Small intestine (tissue), 7 donors: ENCODE data around the gene SAP25. TPM values are rescaled to one million over a fixed set of nuclear protein-coding genes. Genes with fewer than 3 reads are reported as not detected.
A peak's percentile ranks its signal among the peaks of the same experiment; 100 is the strongest.
"Not testable (repeated sequence)": the region's sequence is repeated elsewhere in the genome, so short reads cannot be mapped to it uniquely, and the experiment has no call there.

Source experiments
- DNase-seq, 2 donors: peaks; one replicate each; pipeline versions ENCODE4 v3.0.0 to v3.0.0-alpha.2; 2013
- FAIRE-seq: peaks from 2 replicates; lab custom pipeline; 2012; peaks lifted over from hg19 to GRCh38; lab: Jason Lieb, UNC
- H3K27ac ChIP-seq, 3 donors: one replicate each; pipeline ENCODE4 v1.5.1; 2013; ENCODE audit warnings: low read length in 2 of 3, mild to moderate bottlenecking in 2 of 3, control low read depth in 1 of 3, inconsistent platforms in 1 of 3, low read depth in 1 of 3, moderate library complexity in 1 of 3
- H3K27me3 ChIP-seq, 3 donors: one replicate each; pipeline ENCODE4 v1.6.1; 2013; ENCODE audit warnings: low read length in 3 of 3, inconsistent platforms in 1 of 3; ENCODE audit not compliant: control insufficient read depth in 3 of 3, insufficient read depth in 3 of 3
- H3K36me3 ChIP-seq, 3 donors: one replicate each; pipeline ENCODE4 v1.6.1; 2013; ENCODE audit warnings: low read length in 3 of 3, inconsistent platforms in 1 of 3, low read depth in 1 of 3, mild to moderate bottlenecking in 1 of 3, moderate library complexity in 1 of 3; ENCODE audit not compliant: control insufficient read depth in 3 of 3, insufficient read depth in 2 of 3
- H3K4me1 ChIP-seq, 3 donors: one replicate each; pipeline ENCODE4 v1.6.1; 2013; ENCODE audit warnings: low read length in 2 of 3, inconsistent platforms in 1 of 3, low read depth in 1 of 3, mild to moderate bottlenecking in 1 of 3, moderate library complexity in 1 of 3; ENCODE audit not compliant: control insufficient read depth in 3 of 3, insufficient read depth in 2 of 3
- H3K4me3 ChIP-seq, 3 donors: one replicate each; pipeline ENCODE4 v1.5.1; 2013; ENCODE audit warnings: low read length in 3 of 3, control low read depth in 1 of 3, inconsistent platforms in 1 of 3, low read depth in 1 of 3, mild to moderate bottlenecking in 1 of 3, moderate library complexity in 1 of 3
- H3K9me3 ChIP-seq, 2 donors: one replicate each; pipeline ENCODE4 v1.6.1; 2013; ENCODE audit warnings: low read depth in 1 of 2, low read length in 1 of 2; ENCODE audit not compliant: control insufficient read depth in 2 of 2, insufficient read depth in 1 of 2
- WGBS, 3 donors: extraction: QIAGEN DNeasy Blood & Tissue Kit; methylation state at CpG; one replicate each; pipeline ENCODE4 v1.1.7; 2013; 5-methylcytosine and 5-hydroxymethylcytosine counted together
- polyA plus RNA-seq, 4 donors: library from polyadenylated mRNA; stranded (reverse) in 3 of 4; unstranded in 1 of 4; fragments of 200-250 nt in 3 of 4; fragments of 120-200 nt in 1 of 4; gene quantifications; one replicate each; pipeline versions ENCODE4 v1.2.1 to v1.2.3, GENCODE V29; 2013
- donor health status: healthy with polysubstance abuse.
- donor health status: control.
- donor health status: control.
- donor health status: Bipolar disorder and iron deficiency.
- donor health status: healthy.

Gene SAP25
- polyA plus RNA-seq, 4 donors, result 2.0 to 28.2 (median 12.9) TPM

GRCh38 chr7:100564405-100564804 is 9.3 kb downstream of the SAP25 start:
- not testable (repeated sequence) for H3K9me3 ChIP-seq, H3K27ac ChIP-seq, H3K27me3 ChIP-seq, H3K4me3 ChIP-seq, DNase-seq, FAIRE-seq
- Histone ChIP-seq H3K36me3 (peaks cover 0 to 70% (median 4%) of the 10 kb centered on the region in 3 donors), H3K4me1 (peaks cover 3 to 20% (median 14%) of the 10 kb centered on the region in 3 donors)
- WGBS, 3 donors, result 86 to 93% (median 92%) methylated on average over 5 to 6 of the region's 6 CpGs

DNA sequence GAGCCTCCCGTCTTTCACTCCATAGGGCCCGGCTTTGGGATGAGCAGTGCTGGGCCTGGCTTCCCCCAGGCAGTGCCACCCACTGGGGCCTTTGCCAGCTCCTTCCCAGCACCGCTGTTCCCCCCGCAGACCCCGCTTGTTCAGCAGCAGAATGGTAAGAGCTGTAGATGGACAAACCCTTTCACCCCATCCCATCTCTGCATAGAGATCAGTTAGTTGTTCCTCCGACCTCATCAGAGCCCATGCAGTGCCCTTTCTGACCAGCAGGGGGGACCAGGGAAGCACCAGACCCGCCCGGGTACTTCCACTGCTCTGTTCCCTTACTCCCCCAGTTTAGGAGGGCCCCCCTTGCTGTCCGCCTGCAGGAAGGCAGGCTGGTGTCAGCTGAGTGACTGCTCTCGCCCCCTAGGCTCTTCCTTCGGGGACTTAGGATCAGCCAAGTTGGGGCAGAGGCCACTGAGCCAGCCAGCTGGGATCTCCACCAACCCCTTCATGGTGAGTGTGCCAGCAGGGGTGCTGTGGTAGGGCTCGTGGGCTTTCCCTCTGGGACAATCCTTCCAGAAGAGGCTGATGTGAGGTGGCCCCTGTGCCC is 9.8 kb downstream of the SAP25 start:
- Histone ChIP-seq H3K4me3 (no peak overlapping the region), H3K4me1 (peaks cover 3 to 15% (median 12%) of the 10 kb centered on the region in 3 donors), H3K27me3 (no peaks in the 10 kb centered on the region), H3K36me3 (peaks cover 0 to 70% (median 4%) of the 10 kb centered on the region in 3 donors), H3K27ac (no peak overlapping the region), H3K9me3 (no peaks in the 10 kb centered on the region)
- DNase-seq, result peak; percentile 71 to 79
- 37 to 44% (median 42%) methylated on average over 12 of the region's 12 CpGs for WGBS, 3 donors
- FAIRE-seq, result no peak

DNA sequence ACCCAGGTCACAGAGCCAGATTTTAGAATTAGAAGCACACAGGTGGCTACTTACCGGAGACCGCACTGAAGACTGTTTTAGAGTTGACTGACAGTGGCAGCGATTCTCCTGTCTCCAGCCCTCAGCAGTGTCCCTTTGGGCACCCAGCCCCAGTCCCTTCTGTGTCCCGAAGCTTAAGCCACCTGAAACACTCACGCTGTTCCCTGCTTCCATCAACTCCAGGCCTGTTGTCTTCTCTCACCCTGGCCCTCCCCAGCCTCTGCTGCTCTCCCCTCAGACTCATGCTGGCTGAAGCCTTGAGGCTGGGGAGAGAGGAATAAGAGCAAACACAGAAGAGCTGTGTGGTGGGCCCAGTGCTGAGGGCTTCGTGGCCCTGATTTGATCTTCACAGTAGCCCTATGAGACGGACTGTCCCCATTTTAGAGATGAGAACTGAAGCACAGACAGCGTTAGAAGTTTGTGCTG is 10.6 kb downstream of the SAP25 start:
- H3K27ac ChIP-seq, result no peak overlapping the region
- H3K4me1 ChIP-seq, result peaks cover 0 to 8% (median 5%) of the 10 kb centered on the region in 3 donors
- H3K27me3 ChIP-seq, result no peaks in the 10 kb centered on the region
- H3K36me3 ChIP-seq, result peaks cover 0 to 75% (median 4%) of the 10 kb centered on the region in 3 donors
- no peaks in the 10 kb centered on the region for H3K9me3 ChIP-seq
- DNase-seq (no peak), FAIRE-seq (no peak)
- no peak overlapping the region for H3K4me3 ChIP-seq
- 93 to 97% (median 93%) methylated on average over 8 of the region's 8 CpGs for WGBS, 3 donors

DNA sequence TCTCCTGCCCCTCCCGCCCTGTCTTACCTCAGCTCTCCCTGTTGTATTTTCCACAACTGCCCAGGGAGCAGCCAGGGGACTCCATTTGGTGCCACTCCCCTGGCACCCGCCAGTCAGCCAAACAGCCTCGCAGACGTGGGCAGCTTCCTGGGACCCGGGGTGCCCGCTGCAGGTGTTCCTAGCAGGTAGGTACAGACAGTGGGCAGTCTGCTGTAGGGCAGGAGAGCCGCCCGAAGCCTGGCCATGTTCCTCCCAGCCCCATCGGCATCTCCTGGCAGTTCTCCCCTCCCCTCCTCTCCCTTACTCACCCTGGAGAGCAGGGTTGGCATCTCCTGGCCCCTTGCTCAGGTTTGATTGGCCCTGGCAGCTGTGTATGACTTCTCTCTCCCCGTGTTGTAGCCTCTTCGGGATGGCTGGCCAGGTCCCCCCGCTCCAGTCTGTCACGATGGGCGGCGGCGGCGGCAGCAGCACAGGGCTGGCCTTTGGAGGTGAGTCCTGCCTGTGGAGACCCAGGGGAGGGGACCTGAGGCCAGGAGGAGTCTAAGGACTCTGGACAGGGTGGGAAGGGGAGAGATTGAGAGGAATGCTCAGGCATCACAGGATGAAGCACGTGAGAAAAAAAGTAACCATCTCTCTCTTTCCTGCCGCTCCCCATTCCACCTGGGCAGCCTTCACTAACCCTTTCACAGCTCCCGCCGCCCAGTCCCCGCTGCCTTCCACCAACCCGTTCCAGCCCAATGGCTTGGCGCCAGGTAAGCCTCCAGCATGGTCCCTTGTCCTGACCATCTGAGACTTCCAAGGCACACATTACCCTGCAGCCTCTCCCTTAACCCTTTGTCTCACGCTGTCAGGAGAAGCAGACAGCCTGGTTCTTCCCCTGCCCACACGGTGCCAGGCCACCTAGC is 11.3 kb downstream of the SAP25 start:
- H3K4me3 ChIP-seq, result no peak overlapping the region
- FAIRE-seq (no peak), DNase-seq (no peak)
- H3K27ac ChIP-seq, result no peak overlapping the region
- no peaks in the 10 kb centered on the region for H3K9me3 ChIP-seq
- WGBS, 3 donors, result 91 to 93% (median 92%) methylated on average over 24 to 26 of the region's 26 CpGs
- H3K4me1 ChIP-seq, result peaks cover 0 to 2% (median 0%) of the 10 kb centered on the region in 3 donors
- H3K36me3 ChIP-seq, result peaks cover 0 to 77% (median 4%) of the 10 kb centered on the region in 3 donors
- H3K27me3 ChIP-seq, result no peaks in the 10 kb centered on the region

DNA sequence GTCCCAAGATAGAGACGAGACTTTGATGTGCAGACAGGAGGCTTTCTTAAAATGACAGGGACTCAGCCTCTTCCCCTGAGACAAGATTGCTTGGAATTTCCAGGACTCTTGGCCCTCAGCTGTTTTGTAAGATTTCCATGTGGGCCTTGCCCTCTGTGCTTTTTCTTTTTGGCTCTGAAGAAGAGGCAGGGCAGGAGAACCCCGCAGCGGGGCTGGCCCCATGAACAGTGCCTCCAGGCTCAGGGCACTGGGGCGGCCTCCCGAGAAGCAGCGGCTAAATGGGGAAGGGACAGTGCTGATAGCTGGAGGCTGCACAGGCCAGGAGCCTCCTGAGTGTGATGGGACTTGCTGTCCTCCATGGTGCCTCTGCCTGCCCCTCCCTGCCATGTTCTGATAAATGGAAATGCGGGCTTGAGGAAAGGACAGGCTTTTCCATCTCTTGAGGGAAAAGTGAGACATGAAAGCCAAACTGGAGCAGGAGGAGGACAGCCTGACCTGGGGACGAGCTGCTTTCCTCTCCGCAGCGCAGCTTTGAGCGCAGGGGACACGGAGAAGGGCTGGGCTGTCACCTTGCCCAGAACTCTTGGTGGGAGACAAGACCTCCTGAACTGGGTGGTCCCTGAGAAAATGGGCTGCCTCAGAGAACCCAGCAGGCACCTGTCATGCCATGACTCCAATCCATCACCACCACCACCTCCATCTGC is 12.1 kb downstream of the SAP25 start:
- Histone ChIP-seq H3K4me3 (no peak overlapping the region), H3K36me3 (peaks cover 0 to 76% (median 4%) of the 10 kb centered on the region in 3 donors), H3K9me3 (no peaks in the 10 kb centered on the region), H3K27ac (no peak overlapping the region), H3K4me1 (peaks cover 0 to 2% (median 0%) of the 10 kb centered on the region in 3 donors), H3K27me3 (no peaks in the 10 kb centered on the region)
- DNase-seq (no peak), FAIRE-seq (no peak)
- 95 to 98% (median 96%) methylated on average over 10 to 12 of the region's 12 CpGs for WGBS, 3 donors

GRCh38 chr7:100559127-100559526 is 14.6 kb downstream of the SAP25 start:
- Histone ChIP-seq H3K4me3 (no peak overlapping the region), H3K36me3 (peaks cover 4 to 72% (median 10%) of the 10 kb centered on the region in 3 donors), H3K9me3 (no peaks in the 10 kb centered on the region), H3K27me3 (no peaks in the 10 kb centered on the region), H3K27ac (no peak overlapping the region), H3K4me1 (peaks cover 0 to 13% (median 0%) of the 10 kb centered on the region in 3 donors)
- WGBS, 3 donors, result 59 to 69% (median 64%) methylated on average over 4 of the region's 4 CpGs
- DNase-seq (no peak), FAIRE-seq (no peak)

GRCh38 chr7:100556541-100556940 is 17.2 kb downstream of the SAP25 start:
- Histone ChIP-seq H3K4me3 (no peak overlapping the region), H3K27me3 (no peaks in the 10 kb centered on the region), H3K36me3 (peaks cover 6 to 67% (median 6%) of the 10 kb centered on the region in 3 donors), H3K27ac (no peak overlapping the region), H3K4me1 (peaks cover 0 to 13% (median 0%) of the 10 kb centered on the region in 3 donors), H3K9me3 (no peaks in the 10 kb centered on the region)
- WGBS, 3 donors, result 64 to 72% (median 67%) methylated on average over 4 of the region's 4 CpGs
- no peak for FAIRE-seq
- no peak for DNase-seq

- H3K4me1 ChIP-seq, result peaks cover 0 to 13% (median 0%) of the 10 kb centered on the region in 3 donors
- no peak for DNase-seq
- FAIRE-seq, result no peak
- no peaks in the 10 kb centered on the region for H3K9me3 ChIP-seq
- H3K36me3 ChIP-seq, result peaks cover 6 to 67% (median 6%) of the 10 kb centered on the region in 3 donors
- no peaks in the 10 kb centered on the region for H3K27me3 ChIP-seq
- peak overlapping the region in 1 of 3 donors; percentile 73 for H3K27ac ChIP-seq
- no peak overlapping the region for H3K4me3 ChIP-seq
- WGBS, 3 donors, result 72 to 84% (median 79%) methylated on average over 5 of the region's 5 CpGs
Measured at GRCh38 chr7:100555701-100556100, 18.0 kb downstream of the SAP25 start.
